ENCODE results near the gene CALML3.

Gene CALML3

DNA sequence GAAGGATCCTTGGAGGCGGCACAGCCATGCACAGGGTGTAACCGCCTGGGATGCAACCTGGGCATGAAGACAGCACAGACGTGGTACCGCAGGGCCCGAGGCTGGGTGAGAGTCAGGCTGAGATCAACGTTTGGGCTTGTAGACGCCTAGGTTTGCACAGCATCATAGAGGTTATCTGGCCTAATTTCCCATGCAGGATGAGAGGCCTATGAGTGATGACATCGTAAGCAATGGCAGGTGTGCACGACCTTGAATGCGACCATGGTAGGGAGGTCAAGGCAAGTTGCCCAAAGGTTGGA lies 7.5 kb downstream of the CALML3 start:
- no peak overlapping the region for H3K27ac ChIP-seq
- H3K9me3 ChIP-seq, result no peaks in the 10 kb centered on the region
- no peaks in the 10 kb centered on the region for H3K36me3 ChIP-seq
- H3K9ac ChIP-seq, result no peak overlapping the region
- H3K4me3 ChIP-seq, result no peak overlapping the region
- no peaks in the 10 kb centered on the region for H3K4me1 ChIP-seq
- no peak for TF ChIP-seq Cebpa-rat (IDR thresholded peaks at IDR 0.05)
- H3K4me2 ChIP-seq, result no peak overlapping the region
- no peaks in the 10 kb centered on the region for H4K20me1 ChIP-seq
- H3K27me3 ChIP-seq, result no peaks in the 10 kb centered on the region

- TF ChIP-seq Cebpa-rat (IDR thresholded peaks at IDR 0.05), result no peak
- H3K4me2 ChIP-seq, result no peak overlapping the region
- no peaks in the 10 kb centered on the region for H3K9me3 ChIP-seq
- H3K36me3 ChIP-seq, result no peaks in the 10 kb centered on the region
- H3K27me3 ChIP-seq, result no peaks in the 10 kb centered on the region
- no peak overlapping the region for H3K27ac ChIP-seq
- no peak overlapping the region for H3K4me3 ChIP-seq
- H3K9ac ChIP-seq, result no peak overlapping the region
- H3K4me1 ChIP-seq, result no peaks in the 10 kb centered on the region
- H4K20me1 ChIP-seq, result no peaks in the 10 kb centered on the region
Observed at GRCh38 chr10:5532618-5533097, 7.9 kb downstream of the CALML3 start.

- Histone ChIP-seq H4K20me1 (no peaks in the 10 kb centered on the region), H3K4me2 (no peak overlapping the region), H3K4me1 (no peaks in the 10 kb centered on the region), H3K9me3 (no peaks in the 10 kb centered on the region), H3K4me3 (no peak overlapping the region), H3K9ac (no peak overlapping the region), H3K27me3 (no peaks in the 10 kb centered on the region), H3K36me3 (no peaks in the 10 kb centered on the region), H3K27ac (no peak overlapping the region)
- TF ChIP-seq Cebpa-rat (IDR thresholded peaks at IDR 0.05), result no peak
Observed at GRCh38 chr10:5533098-5533731, 8.5 kb downstream of the CALML3 start.

DNA sequence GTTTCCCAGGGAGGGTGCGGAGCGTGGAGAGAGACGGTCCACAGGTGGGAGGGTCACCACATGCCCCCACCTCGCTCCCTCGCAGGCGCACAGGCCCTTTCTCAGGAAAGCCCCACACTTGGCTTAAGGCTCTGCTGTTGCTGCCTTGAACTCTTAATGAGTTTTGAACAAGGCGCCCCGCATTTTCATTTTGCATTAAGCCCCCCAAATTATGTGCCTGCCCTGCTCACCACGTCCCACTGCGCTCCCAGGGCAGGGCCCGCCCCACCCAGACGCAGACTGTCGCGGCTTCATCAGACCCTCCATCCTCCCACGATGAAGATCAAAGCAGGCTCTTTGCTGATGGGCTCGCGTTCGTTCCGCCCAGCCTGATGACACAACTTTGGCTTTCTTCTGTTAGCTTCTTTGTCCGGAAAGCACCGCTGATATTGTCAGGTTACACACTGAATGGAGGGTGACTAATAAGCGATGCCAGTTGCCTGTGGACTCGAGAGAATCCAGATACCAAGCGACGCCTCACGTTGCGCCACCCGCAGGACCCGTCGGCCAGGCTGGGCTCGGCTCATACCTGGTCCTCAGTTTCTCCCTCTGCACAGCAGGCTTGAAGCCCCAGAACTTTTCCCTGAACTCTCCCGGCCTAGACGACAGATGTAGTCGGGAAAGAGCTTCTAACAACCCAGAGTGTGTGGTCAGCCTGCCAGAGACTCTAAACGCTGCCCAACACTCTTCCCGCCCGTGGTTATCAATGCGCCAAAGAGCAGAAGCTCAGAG lies 9.5 kb downstream of the CALML3 start:
- no peak overlapping the region for H3K4me3 ChIP-seq
- no peaks in the 10 kb centered on the region for H3K36me3 ChIP-seq
- H3K9me3 ChIP-seq, result no peaks in the 10 kb centered on the region
- H3K9ac ChIP-seq, result no peak overlapping the region
- H4K20me1 ChIP-seq, result no peaks in the 10 kb centered on the region
- peaks cover 8% of the 10 kb centered on the region for H3K4me1 ChIP-seq
- no peak overlapping the region for H3K27ac ChIP-seq
- no peak for TF ChIP-seq Cebpa-rat (IDR thresholded peaks at IDR 0.05)
- no peak overlapping the region for H3K4me2 ChIP-seq
- no peaks in the 10 kb centered on the region for H3K27me3 ChIP-seq

DNA sequence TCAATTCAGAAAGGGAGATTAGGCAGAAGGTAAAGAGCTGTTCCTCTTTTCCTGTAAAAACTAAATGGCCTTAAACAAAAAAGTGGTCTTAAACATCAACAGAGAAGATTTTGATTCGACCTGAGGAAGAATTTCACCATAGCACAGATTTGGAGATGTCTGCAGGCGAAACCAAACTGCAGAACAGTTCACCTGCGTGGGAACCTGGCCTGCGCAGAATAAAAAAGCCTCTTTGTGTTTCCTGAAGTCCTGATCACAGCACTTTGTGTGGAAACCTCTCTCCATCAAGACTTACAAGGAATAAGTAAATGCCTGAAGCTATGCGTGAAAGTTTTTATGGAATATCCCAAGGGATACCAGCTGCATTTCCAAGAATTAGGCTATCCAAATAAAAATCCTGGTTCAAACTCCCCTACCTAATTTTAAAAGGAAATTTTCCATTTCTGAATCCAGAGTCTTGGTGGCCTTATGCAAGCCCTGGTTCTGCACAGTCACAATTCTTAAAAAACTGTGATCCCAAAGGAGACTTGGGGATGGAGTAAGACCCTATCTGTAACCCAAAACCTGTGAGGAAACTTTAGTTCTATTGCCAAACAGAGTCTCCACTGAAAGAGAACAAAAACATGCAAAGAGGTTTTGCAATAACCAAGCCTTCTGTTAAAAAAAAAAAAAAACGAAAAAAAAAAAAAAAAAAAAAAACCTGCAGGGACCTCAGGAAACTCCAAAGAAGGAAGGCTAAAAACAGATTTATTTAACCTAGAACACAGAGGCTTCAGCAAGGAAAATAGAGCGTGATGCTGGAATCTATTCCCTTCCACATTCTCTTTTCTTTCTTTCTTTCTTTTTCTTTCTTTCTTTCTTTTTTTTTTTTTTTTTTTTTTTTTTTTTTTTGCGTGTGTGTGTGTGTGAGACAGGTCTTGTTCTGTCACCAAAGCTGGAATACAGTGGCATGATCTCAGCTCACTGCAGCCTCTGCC lies 10.4 kb downstream of the CALML3 start:
- peaks cover 4% of the 10 kb centered on the region; the same call in 1 of the 2 replicates for H3K9me3 ChIP-seq
- H3K36me3 ChIP-seq, result no peaks in the 10 kb centered on the region
- TF ChIP-seq Cebpa-rat (IDR thresholded peaks at IDR 0.05), result no peak
- H3K4me1 ChIP-seq, result peaks cover 14% of the 10 kb centered on the region
- H3K27me3 ChIP-seq, result no peaks in the 10 kb centered on the region
- no peak overlapping the region for H3K4me3 ChIP-seq
- no peak overlapping the region for H3K4me2 ChIP-seq
- no peaks in the 10 kb centered on the region for H4K20me1 ChIP-seq
- H3K9ac ChIP-seq, result no peak overlapping the region
- no peak overlapping the region for H3K27ac ChIP-seq

- Histone ChIP-seq H3K36me3 (no peaks in the 10 kb centered on the region), H3K4me1 (peaks cover 14% of the 10 kb centered on the region), H3K9ac (no peak overlapping the region), H3K9me3 (peaks cover 16% of the 10 kb centered on the region), H3K27ac (no peak overlapping the region), H4K20me1 (no peaks in the 10 kb centered on the region), H3K27me3 (no peaks in the 10 kb centered on the region), H3K4me3 (no peak overlapping the region), H3K4me2 (no peak overlapping the region)
- no peak for TF ChIP-seq Cebpa-rat (IDR thresholded peaks at IDR 0.05)
Observed at GRCh38 chr10:5536486-5537081, 11.8 kb downstream of the CALML3 start.

DNA sequence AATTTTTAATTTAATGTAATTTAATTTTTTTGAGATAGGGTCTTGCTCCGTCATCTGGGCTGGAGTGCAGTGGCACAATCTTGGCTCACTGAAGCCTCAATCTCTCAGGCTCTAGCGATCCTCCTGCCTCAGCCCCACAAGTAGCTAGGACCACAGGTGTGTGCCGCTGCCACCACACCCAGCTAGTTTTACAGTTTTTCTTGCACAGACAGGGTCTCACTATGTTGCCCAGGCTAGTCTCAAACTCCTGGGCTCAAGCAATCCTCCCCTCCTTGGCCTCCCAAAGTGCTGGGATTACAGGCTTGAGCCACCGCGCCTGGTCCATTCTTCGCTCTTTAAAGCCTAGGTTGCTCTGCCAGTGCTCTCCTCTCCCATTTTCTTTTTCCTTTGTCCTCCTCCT lies 12.9 kb downstream of the CALML3 start:
- Histone ChIP-seq H4K20me1 (no peaks in the 10 kb centered on the region), H3K4me1 (peaks cover 14% of the 10 kb centered on the region), H3K4me2 (no peak overlapping the region), H3K4me3 (no peak overlapping the region), H3K9me3 (peaks cover 21% of the 10 kb centered on the region), H3K9ac (no peak overlapping the region), H3K27ac (no peak overlapping the region), H3K36me3 (no peaks in the 10 kb centered on the region), H3K27me3 (no peaks in the 10 kb centered on the region)
- TF ChIP-seq Cebpa-rat (IDR thresholded peaks at IDR 0.05), result no peak

DNA sequence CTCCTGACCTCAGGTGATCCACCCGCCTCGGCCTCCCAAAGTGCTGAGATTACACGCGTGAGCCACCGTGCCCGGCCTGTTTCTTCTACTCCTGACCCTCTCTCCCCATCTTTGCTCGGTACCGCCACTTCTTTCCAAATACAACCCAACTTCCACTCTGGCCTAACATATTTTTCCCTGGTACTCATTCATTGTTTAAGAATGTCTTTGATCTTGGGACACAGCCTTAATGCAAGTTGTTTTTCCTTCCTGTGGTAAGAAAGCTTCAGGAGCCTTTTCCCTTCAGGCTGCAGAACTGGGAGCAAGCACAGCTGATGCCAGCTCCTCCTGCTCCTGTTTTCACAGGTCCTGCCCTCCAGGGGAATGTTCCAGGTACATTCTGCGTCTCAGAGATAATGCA lies 13.7 kb downstream of the CALML3 start:
- no peaks in the 10 kb centered on the region for H3K27me3 ChIP-seq
- H4K20me1 ChIP-seq, result no peaks in the 10 kb centered on the region
- H3K4me3 ChIP-seq, result no peak overlapping the region
- peaks cover 25% of the 10 kb centered on the region for H3K9me3 ChIP-seq
- TF ChIP-seq Cebpa-rat (IDR thresholded peaks at IDR 0.05), result no peak
- H3K4me1 ChIP-seq, result peaks cover 14% of the 10 kb centered on the region
- H3K27ac ChIP-seq, result no peak overlapping the region
- no peak overlapping the region for H3K9ac ChIP-seq
- H3K4me2 ChIP-seq, result no peak overlapping the region
- no peaks in the 10 kb centered on the region for H3K36me3 ChIP-seq

GRCh38 chr10:5538892-5539651 lies 14.3 kb downstream of the CALML3 start:
- no peaks in the 10 kb centered on the region for H4K20me1 ChIP-seq
- no peak for TF ChIP-seq Cebpa-rat (IDR thresholded peaks at IDR 0.05)
- no peaks in the 10 kb centered on the region for H3K27me3 ChIP-seq
- H3K9ac ChIP-seq, result no peak overlapping the region
- peaks cover 25% of the 10 kb centered on the region for H3K9me3 ChIP-seq
- peak overlapping the region; percentile 53 for H3K4me2 ChIP-seq
- H3K36me3 ChIP-seq, result no peaks in the 10 kb centered on the region
- peaks cover 14% of the 10 kb centered on the region for H3K4me1 ChIP-seq
- no peak overlapping the region for H3K4me3 ChIP-seq
- H3K27ac ChIP-seq, result no peak overlapping the region

All from BLaER1 (cell line).